ELF-1 (cell line): ENCODE results near the gene HPS6.

Source experiments
- DNase-seq: peaks from one replicate; pipeline ENCODE4 v3.0.0-alpha.2; 2016; ENCODE audit warnings: low read depth, low spot score

Gene HPS6

DNA sequence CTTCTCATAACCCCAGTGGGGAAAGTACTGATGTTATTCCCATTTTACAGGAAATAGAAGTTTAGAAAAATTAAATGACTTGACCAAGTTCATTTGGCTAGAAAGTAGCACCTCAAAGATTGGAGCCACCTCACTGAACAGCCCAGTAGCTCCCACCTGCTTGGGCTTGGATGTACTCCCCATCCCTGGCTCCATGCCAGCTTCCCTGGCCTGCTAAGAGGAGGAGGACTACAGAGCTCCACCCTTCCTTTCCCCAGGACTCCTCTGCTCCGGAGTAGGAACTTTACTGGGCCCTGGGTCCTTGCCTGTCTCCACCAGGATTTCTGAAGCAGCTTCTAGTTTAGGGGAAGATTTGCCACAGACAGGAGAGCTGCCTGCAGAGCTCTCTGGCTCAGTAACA is 3.1 kb downstream of the HPS6 start:
- DNase-seq, result no peak

DNA sequence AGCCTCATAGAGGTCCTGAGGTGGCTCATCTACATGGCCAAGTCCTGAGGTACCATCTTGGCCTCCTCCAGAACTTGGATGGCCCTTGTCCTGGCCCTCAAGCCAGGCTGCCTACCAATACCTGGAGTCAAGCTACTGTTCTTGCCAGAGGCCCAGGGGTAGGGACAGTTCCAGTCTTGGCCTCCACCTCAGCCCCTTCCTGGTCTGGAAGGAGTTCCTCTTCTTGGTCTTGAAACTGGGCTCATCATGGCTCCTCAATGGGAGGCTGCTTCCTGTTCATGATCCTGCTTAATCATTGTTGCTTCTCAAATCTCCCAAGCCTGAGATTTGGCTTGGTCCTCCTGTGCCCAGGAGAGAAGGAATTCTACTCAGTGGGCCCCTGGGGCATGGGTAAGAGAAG is 3.9 kb downstream of the HPS6 start:
- no peak for DNase-seq

DNA sequence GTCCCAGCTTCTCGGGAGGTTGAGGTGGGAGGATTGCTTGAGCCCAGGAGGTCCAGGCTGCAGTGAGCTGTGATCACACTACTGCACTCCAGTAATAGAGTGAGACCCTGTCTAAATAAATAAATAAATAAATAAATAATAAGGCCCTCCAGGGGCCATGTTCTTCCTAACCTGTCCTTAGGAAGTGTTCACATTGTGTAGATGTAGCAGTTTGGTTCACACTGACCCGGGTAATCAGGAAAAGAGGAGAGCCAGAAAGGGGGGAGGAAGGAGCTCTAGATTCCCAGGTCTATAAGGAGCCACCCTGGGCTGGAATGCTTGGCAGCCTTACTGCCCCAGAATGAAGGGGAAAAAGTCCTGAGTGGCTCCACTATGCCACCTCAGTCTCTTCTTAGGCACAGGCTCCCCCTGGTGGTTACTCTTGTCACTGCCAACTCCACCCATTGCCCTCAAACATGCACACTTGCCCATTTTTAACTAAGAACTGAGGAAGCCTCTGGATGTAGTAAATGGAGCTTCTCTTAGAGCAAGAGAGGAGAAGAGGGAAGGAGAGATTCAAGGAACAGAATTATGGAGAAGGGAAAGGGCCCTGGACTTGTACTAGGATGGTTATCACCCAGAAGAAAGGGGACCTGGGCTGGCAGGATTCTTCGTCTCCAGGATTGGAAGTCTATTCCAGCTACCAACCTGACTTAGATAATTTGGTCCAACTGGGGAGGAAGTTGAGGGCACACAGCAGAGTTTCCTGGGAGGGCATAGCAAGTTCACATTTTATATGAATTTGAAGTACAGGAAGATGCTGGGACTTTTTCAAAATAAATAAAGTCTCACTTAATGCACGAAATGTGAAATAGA is 7.8 kb downstream of the HPS6 start:
- DNase-seq, result peak; percentile 84

DNA sequence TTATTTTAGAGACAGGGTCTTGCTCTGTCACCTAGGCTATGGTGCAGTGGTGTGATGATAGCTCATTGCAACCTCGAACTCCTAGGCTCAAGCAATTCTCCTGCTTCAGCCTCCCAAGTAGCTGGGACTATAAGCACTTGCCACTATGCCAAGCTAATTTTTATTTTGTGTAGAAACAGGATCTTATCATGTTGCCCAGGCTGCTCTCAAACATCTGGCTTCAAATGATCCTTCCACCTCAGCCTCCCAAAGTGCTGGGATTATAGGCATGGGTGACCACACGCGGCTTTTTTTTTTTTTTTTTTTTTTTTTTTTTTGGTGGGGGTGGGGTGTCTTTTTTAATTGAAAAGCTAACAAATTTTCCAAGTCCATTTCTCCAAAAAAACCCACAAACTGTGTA is 18.4 kb downstream of the HPS6 start:
- no peak for DNase-seq

DNA sequence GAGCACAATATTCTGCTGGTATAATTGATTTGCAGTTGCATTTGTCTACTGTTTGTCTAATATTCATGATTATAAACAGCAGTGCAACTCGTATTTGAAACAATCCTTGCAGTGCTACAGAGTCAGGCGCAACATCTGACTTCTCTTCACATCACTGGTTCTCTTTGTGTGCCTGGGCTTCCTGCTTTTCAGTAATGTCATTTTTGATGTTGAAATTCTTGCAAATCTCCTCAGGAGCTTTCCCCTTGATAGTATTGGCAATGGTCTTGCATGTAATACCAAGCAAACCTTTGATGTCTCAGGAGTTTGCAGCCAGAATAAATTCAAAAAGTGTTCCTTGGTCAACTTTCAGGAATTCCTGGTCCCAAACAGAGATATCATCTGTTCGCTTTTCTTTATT is 20.2 kb downstream of the HPS6 start:
- DNase-seq, result no peak

DNA sequence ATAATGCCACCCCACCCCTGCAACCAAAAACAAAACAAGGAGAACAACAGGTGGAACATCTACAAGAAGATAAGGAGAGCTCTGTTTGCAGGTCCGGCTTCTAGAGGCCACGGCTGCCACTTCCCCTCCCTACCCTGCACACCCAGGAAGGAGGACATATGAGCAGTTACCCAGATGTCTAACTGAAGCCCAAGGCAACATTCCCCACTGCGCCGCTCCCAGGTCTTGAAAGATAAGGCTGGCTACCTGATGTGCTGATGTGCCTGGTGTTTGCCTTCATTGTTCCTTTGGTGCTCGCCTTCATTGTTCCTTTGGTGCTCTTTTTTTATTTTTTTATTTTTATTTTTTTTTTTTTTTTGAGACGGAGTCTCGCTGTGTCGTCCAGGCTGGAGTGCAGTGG is 21.0 kb downstream of the HPS6 start:
- peak; percentile 20 for DNase-seq

DNA sequence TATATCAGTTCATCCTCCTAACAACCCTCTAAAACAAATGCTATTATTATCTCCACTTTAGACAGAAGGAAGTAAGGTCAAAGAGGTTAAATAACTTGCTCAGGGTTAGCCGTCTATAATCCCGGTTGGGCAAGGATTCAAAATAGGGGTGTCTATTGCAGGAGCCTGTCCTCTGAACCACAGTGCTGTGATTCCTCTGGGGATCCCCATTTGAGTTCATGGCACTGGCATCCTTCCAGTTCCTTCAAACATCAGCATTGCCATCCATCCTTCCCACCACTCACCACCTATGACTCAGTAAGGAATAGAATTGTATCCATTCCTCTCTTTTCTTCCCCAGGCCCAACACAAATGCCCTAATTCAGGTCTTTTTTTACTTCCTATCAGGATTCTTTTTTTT is 25.6 kb downstream of the HPS6 start:
- no peak for DNase-seq

DNA sequence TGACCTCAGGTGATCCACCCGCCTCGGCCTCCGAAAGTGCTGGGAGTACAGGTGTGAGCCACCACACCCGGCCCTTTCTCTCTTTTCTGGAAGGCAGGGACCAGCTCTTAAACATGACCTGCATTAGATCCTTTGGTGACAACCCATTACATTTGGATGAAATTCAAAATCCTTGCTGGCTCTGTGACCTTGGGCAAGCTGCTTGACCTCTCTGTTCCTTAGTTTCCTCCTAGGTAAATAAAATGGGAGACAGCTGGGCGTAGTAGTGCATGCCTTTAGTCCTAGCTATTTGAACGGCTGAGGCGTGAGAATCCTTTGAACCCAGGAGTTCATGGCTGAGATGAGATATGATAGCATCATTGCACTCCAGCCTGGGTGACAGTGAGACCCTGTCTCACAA is 31.3 kb downstream of the HPS6 start:
- DNase-seq, result no peak

DNA sequence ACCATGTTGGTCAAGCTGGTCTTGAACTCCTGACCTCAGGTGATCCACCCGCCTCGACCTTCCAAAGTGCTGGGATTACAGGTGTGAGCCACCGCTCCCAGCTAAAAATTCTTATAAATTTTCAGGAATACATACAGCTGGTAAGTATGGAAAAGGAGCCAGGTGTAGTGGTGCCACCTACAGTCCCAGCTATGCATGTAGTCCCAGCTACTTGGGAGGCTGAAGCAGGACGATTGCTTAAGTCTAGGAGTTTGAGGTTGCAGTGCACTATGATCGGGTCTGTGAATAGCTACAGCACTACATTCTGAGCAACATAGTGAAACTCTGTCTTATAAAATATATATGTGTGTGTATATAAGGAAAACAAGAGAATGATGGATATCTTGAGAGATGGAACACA is 36.0 kb downstream of the HPS6 start:
- DNase-seq, result no peak

DNA sequence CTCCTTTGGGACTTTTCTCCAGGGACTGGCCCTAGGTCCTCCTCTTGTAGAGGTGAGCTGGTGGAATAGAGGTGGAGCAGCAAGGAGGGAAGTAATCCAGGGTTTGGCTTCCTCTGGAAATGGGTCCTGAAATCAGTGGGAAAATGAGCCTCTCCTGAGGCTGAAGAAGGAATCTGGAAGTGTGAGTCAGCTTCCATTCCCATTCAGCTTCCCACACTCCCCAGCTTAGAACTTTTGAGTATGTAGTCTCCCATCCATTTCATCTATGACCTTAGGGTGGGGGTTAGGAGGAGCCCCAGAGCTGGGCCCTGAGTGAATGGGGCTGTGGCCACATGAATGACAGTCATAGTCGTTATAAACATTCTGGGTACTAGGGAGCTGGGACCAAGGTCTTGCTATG is 37.3 kb downstream of the HPS6 start:
- DNase-seq, result no peak

DNA sequence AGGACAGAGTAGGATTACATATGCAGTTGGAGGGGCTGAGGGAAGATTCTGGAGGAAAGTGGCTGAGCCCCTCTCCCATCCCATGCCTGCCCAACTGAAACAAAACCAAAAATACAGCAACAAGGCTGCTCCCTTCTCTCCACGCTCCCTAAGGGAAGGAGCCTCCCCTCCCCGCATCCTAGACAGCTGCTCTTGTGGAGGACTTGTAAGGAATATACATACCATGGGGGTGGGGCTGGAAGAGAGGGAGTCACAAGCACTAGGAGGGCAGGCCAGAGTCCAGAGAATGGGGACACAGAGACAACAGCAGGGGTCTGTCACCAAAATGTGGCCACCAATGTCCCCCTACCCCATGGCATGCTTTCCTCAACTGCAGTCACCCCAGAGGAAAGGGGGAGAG is 41.8 kb downstream of the HPS6 start:
- DNase-seq, result no peak

DNA sequence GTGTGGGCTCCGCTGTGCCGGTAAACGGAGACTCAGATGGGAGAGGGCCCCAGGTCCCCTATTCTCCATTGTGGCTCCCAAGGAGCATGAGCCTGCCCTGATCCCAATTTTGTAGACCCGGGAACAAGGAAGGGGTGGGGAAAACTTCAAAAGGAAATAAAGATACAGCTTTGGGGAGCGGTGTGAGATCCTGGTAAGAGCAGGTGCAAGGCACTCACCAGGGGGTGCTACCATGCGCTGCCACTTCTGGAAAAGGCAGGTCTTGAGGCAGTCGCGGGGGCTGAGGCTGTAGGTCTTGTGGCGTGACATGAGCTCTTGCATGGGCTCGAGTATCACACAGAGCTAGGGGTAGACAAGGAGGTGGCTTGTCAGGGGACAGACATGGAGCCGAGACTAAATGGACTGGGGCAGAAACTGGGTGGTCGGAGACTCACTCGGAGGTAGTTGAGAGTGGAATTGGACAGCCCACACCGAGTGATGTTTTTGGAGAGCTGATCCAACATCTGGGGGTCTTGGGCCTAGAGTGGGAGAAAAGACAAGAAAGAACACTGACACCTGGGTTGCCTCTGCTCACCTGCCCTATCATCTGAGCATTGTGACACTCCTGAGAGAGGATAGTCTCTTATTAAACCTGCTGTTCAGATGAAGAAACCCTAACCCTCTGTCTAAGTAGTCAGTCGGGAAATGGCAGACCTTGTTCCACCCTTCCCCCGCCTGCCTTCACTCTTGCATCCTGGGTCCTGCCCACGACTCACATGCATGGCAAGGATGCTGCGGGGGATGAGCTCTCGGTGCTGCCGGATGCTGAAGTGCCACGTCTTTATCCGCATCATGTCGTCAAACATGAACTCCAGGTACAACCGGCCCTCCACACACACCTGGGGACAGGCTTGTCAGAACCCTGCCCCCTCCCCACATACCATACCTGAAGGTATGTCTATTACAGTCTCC is 44.3 kb downstream of the HPS6 start:
- no peak for DNase-seq

DNA sequence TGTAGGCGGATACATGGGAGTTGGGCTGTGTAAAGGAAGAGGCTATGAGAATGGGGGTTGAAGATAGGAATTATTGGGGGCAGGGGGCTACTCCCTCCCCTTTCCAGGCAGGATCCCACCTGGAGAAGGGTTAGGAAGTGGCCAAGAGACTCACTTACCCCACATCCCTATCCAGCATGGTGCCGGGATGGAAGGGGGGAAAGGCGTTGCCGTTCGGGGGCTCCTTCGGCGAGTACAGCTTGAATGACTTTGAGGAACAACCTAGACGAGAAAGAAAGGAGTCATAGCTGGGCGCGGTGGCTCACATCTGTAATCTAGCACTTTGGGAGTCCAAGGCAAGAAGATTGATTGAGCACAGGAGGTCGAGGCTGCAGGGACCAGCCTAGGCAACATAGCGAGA is 46.1 kb downstream of the HPS6 start:
- no peak for DNase-seq

DNA sequence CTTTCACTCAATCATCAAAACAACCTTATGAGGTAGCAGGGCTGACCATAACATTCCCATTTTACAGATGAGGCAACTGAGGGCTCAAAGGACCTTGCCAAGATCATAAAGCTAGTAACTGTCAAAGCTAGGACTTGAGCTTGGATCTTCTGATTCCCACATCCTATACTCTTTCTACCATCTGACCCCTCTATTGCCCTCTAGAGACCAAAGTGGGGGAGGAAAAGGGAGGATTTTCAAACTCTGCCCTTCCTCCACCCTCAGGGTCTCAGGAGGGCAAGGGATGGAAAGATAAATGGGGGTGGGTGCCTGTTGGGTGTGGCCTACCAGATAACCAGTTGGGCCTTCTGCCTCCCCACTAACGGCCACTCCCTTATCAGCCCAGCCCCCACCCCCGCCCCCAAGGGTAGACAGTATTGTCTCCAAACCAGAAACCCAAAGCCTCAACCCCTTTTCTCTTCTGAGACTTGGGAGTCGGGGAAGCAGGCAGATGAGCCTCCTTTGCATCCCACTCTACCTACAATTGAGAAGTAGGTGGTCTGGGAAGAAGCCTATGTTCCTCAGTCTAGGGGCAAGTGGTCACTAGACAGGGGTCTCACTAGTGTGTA is 47.2 kb downstream of the HPS6 start:
- peak; percentile 53 for DNase-seq

DNA sequence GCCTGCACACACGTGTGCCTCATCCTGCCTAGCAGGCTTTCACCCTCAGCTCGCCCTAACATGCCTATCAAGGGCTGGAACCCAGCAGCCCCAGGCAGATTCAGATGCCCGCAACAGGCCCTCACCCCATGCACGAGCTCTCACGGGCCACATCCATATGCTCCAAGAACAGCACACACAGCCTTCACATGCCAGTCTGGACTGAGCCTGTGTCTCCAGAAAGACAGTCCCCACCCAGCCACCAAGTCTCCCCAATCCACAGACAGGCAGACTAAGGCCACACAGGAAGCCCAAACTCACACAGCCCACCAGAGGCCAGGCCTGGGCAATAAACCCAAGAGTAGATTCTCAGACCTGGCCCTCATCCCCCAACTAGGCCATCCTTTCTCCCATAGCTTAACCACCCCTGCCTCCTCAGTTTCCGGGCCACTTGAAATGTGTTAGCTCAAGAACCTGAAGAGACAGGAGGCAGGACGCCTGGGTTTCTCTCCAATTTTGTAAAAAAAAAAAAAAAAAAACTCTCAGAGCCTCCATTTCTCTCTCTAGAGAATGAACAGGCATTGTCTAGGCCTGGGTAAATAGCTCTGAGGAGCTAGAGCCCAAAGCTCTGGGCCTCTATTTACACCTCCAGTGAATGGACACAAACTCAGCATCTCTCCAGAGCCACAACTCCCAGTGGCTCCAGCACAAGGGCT is 48.3 kb downstream of the HPS6 start:
- DNase-seq, result peak; percentile 35

DNA sequence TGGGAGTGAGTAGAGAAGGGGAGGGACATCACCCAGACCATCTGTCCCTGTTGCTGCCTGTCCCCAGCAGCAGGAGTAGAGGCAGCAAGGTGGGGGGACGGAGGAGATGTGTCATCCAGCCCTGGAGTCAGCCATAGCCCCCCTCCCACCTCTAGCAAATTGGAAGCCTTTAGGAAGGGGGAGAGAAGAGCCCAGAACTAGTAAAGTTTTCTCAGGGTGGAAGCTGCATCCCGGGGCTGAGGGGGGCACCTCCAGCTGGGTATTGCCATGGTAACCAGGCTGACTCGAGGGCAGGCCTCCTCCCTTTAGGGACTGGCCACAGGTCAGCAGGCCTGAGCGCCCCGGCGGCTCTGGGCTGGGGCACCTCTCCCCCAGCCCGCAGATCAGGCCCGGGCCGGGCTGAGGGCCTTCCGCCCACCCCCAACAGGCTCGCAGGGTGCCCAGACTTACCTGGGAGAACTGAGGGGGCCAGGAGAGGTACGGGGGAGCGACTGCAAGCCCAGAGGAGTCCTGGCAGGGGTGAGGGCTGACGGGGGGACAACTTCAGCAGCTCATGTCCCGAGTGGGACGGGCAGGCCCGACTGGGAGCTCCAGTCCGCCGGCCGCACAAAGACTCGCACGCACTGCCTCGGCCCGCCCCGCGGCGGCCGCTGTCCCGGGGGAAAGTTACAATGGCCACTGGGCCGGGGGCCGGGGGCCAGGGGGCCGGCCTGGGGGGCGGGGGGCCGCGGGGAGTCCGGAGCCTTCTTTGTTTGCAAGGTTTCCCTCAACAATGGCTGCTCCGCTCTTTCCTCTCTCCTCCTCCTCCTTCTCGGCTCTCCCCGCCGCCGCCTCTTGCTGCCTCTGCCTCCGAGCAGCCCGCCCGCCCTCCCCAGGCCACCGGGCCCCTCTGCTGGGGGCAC is 49.1 kb downstream of the HPS6 start:
- DNase-seq, result peak; percentile 36

DNA sequence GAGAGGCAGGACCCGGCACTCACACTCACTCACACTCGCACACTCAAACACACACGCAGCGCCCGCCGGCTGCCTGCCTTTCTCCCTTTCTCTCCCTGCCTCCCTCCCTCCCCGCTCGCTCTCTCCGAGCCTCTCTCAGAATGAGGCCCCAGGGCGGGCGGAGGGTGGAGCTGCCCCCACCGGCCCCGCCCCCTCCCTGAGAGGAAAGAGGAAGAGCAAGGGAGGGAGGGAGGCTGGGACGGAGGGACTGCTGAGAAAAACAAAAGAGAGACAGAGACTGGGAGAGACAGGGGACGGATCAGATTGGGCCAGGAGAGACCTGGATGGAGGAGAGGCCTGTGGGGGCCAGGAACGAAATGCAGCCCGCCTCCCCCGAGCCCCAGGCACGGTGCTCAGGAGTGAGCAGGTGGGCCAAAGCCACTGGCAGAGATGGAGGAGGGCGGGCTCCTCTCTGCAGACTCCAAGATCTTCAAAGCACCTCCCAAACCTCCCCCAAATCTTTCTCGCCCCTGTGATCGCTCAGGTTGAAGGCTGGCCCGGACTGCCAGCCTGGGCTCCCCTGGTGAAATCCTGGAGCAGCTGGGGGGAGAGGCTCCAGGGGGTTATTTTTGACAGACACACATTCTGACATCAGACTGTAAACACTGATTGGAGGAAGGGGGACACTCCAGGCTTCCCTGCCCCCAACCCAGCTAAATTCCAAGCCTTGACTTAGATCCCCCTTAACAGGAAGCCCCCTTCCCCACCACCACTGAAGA is 49.9 kb downstream of the HPS6 start:
- peak; percentile 94 for DNase-seq

DNA sequence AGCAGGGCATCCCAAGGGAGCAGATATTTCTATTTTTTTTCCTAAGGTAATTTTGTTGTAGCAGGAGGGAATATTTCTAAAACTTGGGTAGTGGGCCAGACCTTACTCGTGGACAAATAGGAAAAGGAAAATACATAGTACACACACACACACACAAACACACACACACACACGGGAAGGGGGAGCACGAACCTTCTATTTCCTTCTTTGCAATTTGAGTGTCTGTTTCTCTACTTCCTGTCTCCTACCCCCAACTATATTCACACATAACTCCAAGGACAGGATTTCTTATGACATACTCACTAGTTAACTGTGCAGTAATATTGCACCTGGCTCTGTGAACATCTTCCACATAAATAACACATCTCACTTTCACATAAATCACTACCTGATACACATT is 50.6 kb downstream of the HPS6 start:
- no peak for DNase-seq

DNA sequence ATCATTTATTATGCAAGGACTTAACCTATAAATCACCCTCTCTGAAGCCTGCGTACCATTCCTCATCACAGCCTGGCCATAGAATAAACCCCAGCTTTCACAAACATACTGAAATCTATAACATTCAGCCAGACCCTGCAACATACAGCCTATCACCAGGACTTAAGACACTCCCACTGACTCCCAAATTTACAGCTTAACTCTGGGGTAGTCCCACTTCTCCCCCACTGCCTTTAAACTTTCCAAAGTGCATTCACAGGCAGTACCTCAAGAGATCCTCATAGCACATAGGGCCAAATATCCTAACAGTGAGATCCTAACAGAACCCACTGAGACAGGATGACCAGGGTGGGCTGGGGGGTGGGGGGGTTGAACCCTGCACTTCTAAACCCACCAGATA is 51.5 kb downstream of the HPS6 start:
- DNase-seq, result no peak
